Activated CD4-positive, CD25-positive, alpha-beta regulatory T cell treated with anti-CD3 and anti-CD28 coated beads, Interleukin-2, amount 50 U/mL, for 16 hours (primary cell): Measurements from ENCODE around the gene ZFHX2.

Source experiments
- DNase-seq: peaks from one replicate; pipeline ENCODE4 v3.0.0-alpha.2; 2020; ENCODE audit warnings: low read depth, low spot score

ZFHX2 gene

GRCh38 chr14:23520899-23521533 lies 30.5 kb downstream of the ZFHX2 start:
- DNase-seq: no peak

- no peak for DNase-seq
These were observed 32.9 kb downstream of the ZFHX2 start for GRCh38 chr14:23518709-23519108.

- DNase-seq: no peak
These were observed 33.8 kb downstream of the ZFHX2 start for GRCh38 chr14:23517650-23518326.

DNA sequence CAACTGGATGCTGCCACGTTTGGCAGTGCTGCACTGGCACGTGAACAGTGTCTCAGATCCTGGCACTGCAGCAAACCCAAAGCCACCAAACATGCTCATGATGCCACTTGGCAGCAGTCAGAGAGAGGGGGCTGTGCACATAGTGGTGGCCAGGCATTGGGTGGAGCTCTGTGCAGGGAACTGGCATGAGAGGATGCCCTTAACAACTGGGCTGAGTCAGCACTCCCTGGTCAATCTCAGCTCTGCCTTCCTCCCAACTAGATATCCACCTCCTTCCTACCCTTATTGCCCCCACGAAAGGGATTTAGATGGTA lies 37.0 kb downstream of the ZFHX2 start:
- DNase-seq: no peak

GRCh38 chr14:23513818-23514643 lies 37.5 kb downstream of the ZFHX2 start:
- DNase-seq: no peak

DNA sequence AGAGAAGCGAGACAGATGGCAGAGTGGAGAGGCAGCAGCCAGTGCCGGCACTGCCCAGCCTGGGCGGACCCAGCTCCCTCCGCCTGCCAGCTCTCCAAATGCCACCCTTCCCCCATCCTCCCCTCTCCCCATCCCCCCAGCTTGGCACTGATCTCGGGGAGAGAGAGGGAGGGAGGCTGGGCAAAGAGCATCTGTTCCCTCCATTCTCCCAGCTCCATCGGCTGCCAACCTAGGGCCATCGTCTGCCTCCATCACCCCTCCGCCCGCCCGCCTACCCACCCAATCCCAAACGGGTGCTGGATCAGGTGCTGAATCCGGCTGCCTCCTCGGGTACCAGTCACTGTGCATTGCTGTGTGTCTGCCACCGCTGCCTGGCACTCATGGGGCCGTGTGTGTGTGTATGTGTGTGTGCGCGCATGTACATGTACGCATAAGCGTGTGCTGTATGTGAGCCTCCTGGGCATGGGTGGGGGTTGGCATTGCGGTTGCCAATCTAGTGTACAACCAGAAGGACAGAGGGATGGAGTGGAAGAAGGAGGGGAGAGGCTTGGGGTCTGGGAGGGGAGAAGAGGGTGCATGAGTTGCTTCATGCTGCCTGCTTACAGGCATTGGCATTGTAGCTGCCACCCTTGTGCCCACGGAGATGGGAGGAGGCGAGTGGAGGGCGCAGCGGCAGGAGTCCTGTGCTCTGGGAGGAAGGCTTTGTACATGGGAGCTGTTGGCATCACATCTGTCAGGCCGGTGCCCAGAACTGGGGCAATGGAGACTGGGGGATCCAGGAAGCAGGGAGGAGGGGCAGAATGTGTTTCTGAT lies 38.4 kb downstream of the ZFHX2 start:
- no peak for DNase-seq

DNA sequence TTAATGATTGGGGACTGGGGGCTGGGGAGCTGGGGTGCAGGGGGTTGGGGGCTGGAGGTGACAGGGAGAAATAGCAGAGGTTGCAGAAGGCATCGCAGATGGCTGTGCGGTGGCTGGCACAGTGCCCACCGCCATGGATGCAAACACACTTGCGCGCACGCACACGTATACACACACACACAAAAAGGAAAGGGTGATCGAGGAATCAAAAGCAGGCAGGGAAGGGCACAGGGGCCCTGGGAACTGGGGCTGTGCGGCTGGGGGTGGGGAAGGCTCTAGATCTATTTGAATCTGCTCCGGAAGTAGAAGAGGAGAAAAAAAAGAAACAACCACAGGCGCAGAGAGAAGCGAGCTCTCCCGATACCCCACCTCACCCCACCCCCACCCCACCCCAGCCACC lies 39.4 kb downstream of the ZFHX2 start:
- no peak for DNase-seq

- no peak for DNase-seq
These were observed 57.3 kb downstream of the ZFHX2 start for GRCh38 chr14:23494223-23494622.

GRCh38 chr14:23492618-23493272 lies 58.8 kb downstream of the ZFHX2 start:
- DNase-seq: no peak

DNA sequence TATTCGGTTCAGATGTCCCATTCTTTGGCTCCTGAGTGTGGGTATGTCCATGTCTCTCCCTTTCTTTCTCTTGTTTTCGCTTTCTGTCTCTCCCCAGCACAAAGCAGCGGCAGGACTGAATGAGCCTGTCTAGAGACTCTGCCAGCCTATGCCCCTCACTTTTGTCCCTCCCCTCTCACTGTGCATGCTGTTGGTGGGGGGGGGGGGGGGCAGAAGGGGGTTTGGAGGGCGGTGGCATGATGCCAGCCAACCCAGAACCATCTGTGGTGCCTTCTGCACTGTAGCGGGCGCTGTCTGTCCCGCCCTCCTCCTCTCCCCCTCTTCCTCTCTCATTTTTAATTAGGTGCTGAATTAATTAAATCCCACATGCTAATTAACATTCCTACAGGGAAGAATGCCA lies 64.3 kb downstream of the ZFHX2 start:
- DNase-seq: no peak

- DNase-seq: no peak
These were observed 65.5 kb downstream of the ZFHX2 start for GRCh38 chr14:23486036-23486435.

GRCh38 chr14:23485326-23485725 lies 66.2 kb downstream of the ZFHX2 start:
- no peak for DNase-seq

DNA sequence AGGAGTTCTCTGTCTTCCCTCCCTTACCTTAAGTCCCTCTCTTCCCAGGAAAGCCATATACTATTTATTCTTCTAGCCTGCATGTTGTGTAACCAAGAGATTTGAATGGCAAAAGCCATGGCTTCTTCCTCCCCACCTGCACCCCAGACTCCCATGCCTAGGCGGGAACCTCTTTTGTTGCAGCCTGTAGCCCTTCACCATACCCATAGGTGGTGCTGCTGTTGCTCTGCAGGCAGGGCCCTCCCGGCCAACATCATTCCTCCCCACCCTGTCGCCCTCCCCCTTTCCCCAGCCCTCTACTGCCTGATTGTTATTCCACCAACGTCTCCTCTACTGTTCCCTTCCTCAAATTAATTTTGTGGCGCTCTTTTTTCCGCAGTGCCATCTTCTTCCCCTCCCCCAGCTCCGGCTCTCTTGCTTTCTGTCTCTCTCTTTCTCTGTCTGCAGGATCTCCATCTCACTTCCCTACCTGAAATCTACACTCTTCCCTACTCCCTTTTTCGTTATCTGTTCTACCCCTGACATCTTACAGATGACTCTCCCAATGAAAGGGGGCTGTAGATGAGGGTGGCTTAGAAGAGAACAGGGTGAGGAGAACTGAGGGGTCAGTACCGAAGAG lies 68.2 kb downstream of the ZFHX2 start:
- no peak for DNase-seq

DNA sequence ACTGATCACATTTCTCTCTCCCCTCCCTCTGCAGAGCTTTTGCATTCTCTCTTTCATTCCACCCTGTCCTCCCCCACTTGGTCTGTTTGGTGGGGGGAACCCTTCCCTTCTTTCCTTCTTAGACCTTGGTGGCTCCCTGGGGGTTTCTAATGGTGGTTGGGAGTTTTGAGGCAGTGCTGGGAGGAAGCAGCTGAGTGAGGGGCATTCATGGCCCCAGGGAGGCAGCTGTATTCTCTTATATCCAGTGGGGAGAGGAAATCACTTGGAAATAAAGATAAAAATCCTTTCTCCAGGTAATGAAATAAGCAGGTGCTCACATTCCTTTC lies 68.8 kb downstream of the ZFHX2 start:
- no peak for DNase-seq

DNA sequence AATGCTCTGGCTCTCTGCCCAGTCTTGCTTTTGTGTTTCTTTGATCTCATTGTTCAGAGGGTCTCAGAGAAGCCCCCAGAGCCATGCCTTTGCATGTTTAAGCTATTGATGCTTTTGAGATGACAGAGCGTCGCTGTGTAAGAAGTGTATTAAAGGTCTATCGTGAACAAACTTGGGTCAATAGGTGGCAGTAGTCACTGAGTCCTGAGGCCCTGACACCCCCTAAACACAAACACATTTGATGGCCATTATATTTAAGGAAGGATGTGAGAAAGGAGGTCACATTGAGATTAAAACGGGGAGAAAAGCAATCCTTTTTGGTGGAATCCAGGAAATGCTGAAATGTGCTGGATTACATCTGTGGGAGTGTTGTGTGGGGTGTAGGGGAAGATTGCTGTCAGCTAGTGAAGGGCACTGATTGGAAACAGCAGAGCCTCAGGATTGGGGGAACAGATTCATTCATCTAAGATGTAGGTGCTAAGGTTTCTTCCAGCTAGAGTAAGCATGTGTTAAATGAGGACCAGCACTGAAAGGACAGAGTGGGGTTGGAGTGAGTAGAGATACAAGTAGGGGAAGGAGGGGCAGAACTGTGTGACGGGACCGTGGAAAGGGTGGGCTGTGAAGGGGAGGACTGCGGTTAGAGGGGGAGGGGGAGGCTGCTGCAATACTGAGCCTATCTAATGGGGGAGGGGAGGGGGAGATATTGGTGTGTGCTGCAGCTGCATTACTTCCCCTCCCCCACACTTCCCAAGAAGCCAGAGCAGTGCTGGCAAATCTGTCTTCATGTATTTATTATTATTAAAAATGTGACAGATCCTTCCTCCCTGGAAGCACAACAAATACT lies 69.4 kb downstream of the ZFHX2 start:
- DNase-seq: no peak

GRCh38 chr14:23481362-23481970 lies 70.1 kb downstream of the ZFHX2 start:
- DNase-seq: no peak

- DNase-seq: peak; percentile 39
These were observed 73.3 kb downstream of the ZFHX2 start for GRCh38 chr14:23478109-23478759.

DNA sequence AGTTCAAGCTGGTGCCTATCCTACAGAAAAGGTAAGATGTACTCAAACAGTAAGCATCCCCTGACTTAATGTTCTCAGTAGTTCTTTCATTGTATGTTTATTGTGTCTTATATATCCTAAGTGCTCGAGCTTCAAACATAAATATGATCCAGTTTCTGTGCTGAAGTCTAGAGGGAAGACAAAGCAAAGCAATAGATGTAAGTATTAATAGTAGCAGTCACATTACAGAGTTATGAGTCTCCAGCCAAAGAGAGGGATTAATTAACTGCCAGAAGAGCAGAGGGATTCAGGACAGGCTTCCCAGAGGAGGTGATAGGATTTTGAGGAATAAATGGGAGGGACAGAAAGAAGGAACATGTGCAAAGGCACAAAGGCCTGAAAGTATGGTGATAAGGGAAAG lies 80.6 kb downstream of the ZFHX2 start:
- DNase-seq: no peak
